ENCODE data around the gene METTL24.
"Not testable (repeated sequence)": the region's sequence is repeated elsewhere in the genome, so short reads cannot be mapped to it uniquely, and the experiment has no call there.

METTL24 gene

DNA sequence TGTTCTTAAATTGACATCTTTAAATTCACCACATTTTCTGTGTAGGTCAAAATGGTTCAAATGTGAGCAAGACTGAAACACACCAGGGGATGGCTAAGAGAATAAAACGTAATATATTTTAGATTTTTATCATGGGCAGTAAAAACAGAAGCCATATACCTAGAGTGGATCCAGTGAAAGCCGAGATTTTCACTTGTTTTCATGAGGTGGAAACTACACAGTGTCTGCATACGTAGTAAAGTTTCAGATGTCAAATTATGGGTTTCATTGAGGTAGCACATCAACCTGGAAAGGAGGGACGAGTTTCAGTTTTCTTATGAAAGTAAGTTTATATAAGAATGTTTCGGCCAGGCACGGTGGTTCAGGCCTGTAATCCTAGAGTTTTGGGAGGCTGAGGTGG lies 25.9 kb downstream of the METTL24 start:
- no peak for DNase-seq

DNA sequence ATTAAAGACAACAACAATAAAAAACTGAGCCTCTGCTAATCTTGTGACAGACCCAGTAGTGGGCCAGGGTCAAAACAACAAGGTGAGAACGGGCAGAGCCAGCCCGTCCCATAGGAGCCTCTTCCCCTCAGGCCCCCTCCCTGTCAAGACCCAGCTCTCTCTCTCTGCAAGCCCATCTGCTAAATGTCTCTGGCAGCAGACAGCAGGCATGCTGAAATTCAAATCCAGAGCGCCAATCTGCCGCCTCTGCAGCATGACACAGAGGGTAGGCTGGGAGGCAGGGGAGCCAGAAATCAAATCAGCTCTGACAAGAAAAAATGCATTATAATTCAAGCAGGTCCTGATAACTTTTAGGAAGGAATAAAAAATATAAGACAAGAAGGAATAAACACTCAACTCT lies 26.3 kb downstream of the METTL24 start:
- DNase-seq: no peak

DNA sequence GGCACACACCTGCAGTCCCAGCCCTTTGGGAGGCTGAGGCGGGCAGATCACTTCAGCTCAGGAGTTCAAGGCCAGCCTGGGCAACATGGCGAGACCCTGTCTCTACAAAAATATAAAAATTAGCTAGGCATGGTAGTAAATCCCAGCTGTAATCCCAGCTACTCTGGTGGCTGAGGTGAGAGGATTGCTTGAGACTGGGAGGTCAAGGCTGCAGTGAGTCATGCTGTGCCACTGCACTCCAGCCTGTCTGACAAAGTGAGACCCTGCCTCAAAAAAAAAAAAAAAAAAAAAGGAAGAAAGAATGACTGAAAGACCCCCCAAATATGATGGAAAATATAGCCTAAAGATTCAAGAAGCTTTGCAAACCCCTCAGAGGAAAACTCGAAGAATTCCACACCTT lies 26.8 kb downstream of the METTL24 start:
- DNase-seq: no peak

DNA sequence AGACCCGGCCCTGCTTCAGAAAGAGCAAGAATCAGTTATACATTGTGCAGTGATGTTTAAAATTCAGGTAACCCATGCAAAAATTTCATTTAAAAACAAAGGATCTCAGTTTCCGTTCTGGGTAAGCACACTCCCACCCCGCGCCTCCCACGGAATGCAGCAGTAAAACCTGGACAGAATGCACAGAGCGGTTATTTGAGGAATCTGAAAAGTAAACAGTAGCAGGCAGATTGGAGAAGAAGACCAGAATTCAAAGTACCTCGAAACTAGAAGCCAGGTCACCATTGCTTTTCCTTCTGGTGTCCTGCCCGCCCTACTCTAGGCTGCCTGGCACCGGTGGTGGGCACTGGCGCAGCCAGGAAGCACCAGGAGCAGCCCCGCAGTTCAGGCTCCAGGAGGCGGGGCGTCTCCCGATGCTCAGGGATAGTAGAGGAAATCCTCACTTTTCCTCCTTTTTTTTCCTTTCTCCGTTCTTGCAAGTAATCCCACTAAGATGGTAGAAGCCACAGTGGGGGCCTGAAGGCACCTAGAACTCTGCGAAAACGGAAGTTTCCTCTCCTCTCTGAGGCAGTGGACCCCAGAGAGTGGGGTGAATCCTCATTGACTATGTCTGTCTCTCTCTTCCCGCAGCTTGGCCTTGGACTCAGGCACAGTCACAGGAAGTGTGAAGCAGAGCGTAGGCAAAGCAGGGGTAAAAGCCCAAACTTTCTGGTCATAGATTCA lies 28.3 kb downstream of the METTL24 start:
- no peak for DNase-seq

DNA sequence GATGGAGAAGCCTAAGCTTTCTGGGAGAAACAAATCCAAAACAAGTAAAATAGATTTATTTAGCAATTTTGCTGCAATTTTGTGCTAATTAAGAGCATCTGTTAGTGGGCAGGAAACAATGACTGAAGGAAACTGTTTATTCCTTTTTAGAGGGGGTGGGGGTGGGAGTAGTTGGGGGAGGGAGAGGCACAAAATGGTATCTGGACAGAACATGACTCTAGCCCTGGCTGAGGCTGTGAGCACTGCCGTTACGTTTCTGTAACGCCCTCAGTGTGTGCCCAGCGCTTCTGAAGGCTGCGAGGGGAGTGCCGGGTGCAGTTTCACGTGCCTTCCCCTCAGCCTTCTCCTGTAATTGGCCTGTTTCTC lies 28.8 kb downstream of the METTL24 start:
- no peak for DNase-seq

DNA sequence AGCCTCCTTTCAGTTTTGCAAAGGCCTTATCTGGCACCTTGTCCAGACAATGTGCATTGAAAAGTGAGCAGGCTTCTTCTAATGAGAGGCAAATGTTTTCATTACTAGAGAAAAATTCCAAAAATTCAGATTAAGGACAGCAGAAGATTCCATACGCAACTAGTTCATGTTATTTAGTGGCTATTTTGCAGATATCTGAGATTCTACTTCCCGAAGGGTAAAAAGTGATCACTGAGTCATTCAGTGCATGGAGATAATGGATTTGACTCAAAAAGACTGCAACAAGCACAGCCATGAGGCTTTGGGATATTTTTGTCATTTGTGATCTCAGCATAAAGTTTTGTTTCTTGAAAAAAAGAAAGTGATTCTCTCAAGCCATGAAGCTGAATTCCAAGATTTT lies 29.9 kb downstream of the METTL24 start:
- no peak for DNase-seq

DNA sequence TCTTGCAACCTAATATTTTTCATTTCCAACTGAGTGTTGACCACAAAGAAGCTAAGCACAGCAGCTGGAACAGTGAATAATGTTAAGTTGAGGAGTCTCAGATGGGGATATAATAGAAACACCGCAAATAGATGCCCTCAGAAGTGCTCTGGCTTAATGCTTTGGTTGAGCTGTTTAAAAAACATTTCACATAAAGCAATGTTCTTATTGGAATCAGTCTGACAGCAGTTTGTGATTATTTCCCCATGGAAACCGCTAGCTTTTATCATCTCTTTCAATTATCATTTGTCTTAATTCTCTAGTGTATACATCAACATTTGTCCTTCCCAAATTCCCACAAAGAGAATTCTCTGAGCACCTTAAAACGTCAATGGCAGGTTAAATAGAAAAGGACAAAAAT lies 30.8 kb downstream of the METTL24 start:
- DNase-seq: no peak

DNA sequence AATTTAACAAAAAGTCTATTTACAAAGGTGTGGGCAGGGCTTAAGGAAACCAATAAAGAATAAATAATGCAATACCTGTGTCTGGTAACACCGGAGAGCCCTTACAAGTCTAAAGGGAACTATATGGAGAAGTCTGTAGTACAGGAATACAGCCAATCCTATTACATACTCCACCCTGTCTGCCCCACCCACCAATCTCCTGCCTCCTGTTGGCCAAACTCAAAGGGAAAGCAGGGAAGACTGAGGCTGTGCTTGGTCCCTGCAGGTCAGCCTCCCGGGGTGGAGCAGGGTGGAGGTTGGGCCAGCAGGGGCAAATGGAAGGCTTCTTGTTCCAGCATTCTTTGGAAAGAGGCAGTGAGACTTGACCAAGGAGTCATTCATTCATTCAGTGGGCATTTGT lies 31.5 kb downstream of the METTL24 start:
- no peak for DNase-seq

DNA sequence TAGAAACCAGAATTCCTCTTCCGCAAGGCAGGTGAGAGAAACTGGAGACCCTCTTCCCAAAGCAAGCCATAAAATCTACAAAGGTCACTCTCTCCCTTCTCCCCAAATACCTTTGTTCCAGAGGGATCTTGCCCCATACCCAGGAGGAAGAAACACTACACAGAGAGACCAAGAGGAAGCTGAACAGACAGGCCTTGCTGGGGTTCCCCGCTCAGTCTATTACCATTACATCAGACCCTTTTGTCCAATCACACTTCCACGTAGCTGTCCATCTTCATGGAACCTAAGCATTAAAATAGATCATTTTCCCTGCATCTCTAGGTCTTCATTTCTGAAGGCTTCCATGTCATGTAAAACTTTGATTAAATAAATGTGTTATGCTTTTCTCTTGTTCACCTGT lies 32.1 kb downstream of the METTL24 start:
- DNase-seq: no peak

DNA sequence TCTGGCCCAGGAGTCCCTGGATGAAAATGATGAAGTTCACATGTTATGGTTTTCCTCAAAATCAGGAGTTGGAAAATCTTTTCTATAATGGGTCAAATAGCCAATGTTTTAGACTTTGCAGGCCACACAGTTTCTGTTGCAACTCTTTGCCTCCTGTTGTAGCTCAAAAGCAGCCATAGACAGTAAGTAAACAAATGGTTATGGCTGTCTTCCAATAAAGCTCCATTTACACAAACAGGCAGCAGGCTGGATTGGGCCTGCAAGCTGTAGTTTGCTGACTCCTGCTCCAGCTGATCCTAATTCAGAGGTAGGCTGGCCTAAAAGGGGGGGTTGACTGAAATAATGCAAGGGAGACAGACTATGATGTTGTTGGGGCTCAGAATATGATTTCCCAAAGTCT lies 33.0 kb downstream of the METTL24 start:
- DNase-seq: no peak

DNA sequence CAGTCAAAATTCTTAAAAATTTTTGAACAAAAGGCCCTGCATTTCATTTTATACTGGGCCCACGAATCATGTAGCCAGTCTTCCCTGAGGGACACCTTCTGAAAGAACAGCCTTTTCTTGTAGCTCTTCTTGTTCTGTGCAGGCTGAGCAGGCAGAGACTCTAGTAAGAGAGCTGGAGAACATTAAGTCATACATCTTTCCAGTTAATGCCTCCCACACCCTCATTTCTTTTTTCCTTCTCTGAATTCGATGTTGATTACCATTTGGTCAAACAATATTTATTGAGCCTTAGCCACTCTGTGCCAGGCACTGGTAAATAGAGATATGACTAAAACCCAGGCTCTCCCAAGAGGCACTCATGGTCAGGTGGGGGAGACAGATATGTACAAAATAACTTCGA lies 33.6 kb downstream of the METTL24 start:
- no peak for DNase-seq

DNA sequence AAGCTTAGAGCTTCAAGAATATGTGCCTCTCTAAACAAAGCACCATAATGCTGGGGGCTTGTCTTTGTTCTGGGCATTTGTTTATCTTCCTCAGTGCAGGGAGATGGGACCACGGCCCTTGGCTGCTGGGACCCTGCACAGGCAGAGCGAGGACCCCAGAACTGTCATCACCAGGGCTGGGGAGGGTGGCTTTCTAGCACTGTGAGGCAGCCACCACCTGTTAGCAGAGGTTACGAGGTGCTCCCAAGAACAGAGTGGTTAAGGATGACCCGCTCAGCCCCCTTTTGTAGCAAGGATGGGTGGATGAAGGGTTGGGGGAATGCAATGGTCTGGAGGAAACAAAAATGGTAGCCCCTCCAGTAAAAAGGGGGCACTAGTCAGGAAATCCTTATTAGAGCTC lies 34.9 kb downstream of the METTL24 start:
- DNase-seq: no peak

DNA sequence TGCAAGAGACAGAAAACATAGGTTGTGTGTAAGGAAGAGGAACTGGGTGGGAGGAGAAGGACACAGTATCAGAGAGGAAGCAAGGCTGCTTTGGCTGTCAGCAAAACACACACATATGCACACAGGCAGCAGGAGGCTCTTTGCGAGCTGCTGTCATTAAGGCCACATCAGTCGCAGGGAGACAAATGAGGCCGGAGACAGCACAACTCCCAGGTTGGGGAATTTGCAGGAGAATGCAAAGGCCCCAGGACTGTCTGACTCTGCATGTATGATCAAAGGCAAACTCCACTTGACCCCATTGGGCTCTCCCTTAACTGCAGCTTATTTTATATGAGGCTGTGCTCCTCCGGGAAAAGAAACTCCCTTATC lies 35.3 kb downstream of the METTL24 start:
- DNase-seq: no peak

DNA sequence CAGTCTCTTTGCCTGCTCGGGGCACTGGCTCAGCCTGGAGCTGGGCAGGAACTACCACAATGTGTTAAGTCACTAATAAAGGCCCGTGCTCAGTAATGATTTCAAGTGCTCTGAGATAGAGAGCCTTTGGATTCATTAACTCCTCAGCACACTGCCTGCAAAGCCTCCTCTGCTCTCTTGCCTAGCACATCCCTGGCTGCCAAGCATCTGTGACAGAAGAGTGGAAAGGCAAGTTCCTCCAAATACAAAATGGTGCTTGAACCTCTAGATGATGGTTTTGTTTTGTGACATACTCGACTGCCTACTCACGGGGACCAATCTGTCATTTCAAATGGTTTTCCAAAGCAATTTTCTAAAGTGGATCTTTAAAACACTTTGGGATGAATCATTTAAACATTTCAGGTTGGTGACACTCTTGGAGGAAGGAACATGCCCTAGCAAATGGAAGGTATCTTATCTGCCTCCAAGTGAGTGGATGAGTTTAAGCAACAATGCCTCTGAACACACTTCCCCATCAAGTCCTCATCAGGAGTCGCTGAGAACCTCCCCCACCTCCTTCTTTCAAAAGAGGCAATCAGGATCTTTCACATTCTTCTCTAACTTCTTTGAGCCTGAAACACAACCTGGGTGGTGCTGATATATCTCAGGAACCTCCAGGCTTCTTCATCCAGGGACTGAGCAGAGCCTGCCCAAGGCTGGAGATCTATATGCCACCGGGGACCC lies 35.8 kb downstream of the METTL24 start:
- DNase-seq: no peak

DNA sequence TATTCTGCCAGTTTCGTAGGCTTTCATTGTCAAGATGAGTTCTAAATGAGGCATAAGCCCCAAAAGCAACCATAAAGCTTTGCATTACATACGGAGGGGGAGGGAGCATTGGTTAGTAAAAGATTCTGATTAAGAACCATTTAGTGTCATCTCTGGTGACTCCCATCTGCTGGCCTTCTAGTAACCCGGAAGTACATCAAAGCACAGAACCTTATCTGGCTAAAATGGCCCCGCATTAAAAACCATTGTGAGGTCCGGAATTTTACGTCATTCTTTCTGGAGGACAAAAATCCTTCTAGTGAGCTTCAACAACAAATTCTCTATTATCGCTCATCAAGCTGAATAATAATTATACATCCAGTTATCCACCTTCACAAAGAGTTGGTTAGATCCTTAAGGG lies 37.8 kb downstream of the METTL24 start:
- no peak for DNase-seq

DNA sequence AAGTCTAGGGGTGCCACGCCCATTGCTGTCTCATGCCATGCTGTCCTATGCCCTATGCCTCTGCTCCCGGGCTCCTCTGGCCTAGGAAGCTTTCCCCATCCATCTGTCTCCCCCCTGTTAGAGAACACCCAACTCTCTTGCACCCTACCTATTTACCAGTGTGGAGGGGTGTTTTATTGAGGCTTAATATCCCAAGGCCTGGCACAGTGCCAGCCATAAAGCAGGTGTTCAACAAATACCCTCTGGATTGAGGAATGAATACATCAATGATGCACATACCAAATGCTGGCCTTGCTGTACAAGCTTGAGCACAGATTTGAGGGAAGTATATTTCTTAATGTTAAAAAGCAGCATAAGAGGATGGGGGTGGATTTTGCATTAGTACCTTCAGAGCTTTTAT lies 38.3 kb downstream of the METTL24 start:
- DNase-seq: no peak

DNA sequence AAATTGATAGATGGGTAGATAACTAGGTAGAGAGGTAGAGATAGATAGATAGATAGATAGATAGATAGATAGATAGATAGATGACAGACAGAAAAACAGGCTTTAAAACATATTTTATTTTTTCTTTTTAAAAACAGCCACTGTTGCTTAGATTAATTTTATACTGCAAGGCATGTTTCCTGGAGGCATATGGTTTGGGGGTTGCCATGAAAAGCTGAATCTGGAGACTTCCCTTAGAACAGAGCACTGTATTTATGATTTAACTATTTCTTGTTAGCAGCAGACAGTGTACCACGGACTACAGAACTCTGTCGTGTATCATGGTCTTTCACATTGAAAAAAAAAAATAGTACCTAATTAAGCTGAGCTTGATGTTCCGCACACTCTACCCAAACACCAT lies 38.8 kb downstream of the METTL24 start:
- no peak for DNase-seq

DNA sequence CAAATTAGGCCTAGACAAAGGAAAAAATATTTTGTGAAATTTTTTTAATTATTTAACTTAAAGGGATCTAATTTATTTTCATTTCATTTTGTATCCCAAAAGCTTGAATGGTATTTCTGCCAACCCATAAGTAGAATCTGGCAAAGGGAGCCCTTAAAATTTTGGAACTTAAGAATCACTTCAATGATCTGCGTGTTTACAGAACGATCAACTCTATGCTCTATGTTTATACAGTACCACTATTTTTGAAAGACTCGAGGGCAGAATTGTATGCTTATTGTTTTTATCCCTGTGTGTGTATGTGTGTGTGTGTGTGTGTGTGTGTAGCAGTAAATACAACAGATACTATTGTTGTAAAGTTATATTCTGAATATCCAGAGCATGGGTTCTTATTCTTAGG lies 39.2 kb downstream of the METTL24 start:
- no peak for DNase-seq

DNA sequence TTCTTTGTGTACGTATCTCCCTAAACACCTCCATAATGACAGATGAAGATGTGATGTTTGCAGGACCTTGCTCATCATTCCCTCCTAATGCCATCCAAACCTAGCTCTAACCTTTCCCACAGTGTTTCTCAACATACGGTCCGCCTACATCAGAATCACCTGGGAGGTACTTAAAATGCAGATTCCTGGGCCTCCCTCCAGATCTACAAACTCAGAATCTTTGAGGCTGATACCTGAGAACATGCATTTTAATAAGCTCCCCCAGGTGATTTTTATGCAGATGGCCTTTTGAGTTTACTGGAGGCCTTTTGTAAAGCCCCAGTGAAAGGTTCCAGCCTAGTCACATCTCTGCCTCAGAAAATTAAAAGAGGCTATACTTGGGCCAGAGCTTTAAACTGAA lies 40.5 kb downstream of the METTL24 start:
- no peak for DNase-seq

DNA sequence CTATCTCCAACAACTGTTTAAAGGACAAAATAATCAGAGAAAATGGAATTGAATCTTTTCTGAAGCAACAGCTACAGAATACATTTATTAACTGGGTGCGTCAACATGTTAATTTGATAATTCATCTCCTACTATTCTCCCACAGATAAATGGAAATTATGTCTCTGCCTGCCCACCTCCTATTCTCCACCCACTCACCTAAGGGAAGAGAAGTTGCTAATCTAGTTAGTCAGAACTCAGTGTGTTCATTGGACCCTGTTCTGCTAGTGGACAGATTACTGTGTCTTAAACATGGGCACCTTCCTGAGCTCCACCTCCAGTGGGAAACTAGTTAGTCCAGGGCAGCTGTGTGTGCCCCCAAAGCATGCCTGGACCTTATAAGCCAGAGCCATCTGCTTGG lies 41.0 kb downstream of the METTL24 start:
- no peak for DNase-seq

DNA sequence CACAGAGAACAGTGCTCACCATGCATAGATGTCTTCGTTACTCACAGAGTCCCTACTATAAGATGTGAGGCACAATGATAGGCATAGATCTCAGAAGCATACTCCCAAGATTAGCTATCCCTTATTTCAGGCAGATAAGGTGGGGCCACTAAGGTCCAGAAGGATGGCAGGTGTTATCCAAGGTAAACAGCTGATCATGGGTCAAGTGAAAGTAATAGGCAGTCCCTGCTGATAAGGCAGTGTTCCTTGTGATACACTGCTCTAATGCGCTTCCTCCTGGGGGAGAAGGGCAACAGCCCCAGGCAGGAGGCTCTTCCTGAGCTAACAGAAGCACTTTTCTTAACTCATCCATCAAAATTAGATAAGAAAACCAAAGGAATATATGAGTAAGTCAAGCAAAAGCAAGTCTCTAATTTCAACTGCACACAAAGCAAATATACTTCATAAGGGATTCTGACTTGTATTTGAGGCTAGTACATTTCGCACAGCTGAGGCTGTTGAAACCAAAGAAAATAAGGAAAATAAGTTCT lies 42.2 kb downstream of the METTL24 start:
- no peak for DNase-seq

DNA sequence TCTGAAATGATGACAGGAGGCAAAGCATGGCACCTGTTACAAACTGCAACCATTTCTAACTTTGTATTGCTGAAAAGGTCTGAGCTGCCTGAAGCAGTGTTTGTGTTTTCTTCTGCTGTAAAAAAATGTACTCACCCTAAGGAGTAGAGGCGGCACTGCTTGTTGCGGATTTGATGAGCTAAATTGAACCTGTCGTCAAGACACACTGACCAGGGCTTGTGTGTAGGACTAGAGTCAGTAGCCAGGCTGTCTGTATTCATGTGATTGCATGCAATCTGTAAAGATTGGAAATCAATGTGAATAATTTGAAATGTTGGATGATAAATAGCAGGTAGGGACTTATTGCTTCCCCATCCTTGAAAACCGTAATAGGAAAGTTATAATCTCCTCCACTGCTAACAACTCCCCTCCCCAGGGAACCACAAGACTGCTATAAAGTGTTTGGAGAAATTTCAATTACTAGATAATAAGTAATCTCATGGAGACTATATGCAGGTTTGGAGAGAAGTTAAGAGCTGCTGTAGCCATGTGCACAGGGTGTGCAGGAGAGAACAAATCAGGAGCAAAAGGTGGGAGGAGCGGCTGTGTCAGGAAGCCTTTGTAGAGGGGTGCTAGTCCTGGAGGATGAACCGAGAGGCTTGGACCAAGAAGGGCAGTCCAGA lies 42.8 kb downstream of the METTL24 start:
- DNase-seq: no peak

DNA sequence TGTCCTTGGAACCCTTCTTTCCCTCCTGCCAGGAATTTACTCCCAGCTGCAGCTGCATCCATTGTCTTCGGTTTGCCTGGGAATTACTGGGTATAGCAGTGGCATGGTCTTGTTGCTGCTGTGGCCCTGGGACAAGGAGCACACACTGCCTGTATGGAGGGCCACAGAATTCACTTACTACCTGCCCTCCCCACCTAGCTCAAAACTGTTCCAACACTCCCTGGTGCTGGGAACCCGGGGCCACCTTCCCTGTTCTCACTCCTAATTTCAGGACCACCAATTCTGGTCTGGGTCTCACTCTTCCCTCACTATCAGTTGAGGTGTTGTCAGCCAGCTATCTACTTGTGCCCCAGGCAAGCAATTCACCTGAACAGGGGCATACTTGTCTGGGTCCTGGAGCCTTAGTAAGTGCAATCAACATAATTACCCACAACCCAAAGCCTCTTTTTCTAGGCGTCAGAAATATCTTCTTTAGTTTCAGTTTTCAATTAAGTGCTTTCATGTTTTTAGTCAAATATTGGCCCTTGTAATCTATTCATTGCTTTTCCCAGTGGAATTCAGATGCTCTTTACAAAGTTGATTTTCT lies 47.2 kb downstream of the METTL24 start:
- no peak for DNase-seq

DNA sequence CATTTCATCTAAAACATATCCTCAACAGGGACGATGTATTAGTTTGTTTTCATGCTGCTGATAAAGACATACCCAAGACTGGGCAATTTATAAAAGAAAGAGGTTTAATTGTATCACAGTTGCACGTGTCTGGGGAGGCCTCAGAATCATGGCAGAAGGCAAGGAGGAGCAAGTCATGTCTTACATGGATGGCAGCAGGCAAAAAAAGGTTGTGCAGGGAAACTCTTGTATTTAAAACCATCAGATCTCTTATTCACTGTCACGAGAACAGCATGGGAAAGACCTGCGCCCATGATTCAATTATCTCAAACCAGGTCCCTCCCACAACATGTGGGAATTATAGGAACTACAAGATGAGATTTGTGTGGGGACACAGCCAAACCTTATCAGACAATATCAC lies 48.7 kb downstream of the METTL24 start:
- DNase-seq: not testable (repeated sequence)
